GM19324 (cell line): ENCODE results near the gene GP1BB.

Source experiments
- ATAC-seq: cut with Tn5 transposase; IDR thresholded peaks from one replicate; pipeline ENCODE4 v1.9.1; 2021; ENCODE audit warnings: mild to moderate bottlenecking, moderate library complexity; ENCODE audit not compliant: unreplicated experiment, low FRiP score

GP1BB gene

DNA sequence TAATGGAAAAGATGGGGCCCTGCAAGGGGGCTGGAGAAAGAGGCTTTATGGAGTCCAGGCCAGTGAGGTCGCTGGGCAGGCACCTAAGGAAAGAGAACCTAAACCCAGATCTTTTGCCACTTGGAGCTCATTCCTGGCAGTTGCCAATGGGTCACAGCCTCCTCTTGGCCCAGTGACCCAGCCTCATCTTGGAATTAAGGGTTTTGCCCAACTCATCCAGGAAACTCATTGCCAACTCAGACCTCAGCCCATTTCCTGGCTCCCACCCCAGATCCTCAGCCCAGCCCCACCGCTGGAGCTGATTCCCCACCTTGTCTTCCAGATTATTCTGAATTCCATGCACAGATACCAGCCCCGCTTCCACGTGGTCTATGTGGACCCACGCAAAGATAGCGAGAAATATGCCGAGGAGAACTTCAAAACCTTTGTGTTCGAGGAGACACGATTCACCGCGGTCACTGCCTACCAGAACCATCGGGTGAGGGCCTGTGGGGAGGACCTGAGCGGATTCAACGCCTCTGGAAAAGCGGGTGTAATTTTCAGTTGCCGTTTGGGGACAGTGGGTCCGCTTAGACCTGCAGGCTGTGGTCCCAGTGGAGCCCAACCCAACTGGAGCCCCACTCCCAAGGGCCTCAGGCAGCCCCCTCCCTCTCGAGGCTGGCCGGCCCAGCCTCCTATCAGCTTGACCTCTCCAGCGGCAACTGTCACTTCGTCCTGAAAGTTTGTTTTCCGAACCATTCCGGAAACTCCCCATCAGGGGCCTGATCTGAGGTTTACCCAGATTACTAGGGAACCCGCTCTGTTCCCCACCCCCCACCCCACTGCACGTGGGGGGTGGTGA lies 41.5 kb downstream of the GP1BB start:
- ATAC-seq = no peak

DNA sequence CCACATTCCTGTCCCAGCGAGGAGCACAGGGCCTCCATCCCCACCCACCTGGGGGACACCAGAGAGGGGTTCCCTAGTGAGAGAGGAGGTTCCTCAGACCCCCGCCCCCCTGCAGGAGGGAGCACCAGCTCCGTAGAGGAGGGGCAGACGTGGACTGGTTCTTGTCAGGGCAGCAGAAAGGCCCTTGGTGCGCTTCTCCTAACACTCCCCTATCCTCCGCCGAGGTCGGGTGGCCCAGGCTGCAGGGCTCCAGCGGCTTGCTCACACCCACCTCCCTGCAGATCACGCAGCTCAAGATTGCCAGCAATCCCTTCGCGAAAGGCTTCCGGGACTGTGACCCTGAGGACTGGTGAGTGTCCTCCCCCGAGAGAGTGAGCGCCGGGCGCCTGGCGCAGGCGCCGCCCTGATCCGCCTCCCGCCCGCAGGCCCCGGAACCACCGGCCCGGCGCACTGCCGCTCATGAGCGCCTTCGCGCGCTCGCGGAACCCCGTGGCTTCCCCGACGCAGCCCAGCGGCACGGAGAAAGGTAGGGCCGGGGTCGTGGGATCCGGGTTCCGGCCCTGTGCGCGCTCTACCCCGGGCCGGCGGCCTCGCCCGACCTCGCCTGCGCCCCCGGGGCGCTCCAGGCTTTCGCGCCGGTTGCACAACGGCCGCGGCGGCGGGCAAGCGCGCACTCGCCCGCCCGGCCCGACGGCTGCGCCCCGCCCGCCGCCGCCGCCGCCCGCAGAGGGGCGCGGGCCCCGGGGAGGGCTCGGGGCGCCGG lies 42.3 kb downstream of the GP1BB start:
- ATAC-seq = no peak

DNA sequence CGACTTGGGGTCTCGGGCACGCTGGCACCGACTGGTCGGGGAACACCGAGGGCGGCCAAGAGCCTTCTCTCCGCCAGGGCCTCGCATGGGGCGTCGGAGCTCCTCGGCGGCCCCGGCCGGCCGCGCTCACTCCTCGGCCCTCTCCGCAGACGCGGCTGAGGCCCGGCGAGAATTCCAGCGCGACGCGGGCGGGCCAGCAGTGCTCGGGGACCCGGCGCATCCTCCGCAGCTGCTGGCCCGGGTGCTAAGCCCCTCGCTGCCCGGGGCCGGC lies 42.8 kb downstream of the GP1BB start:
- ATAC-seq = no peak

- no peak for ATAC-seq
Measured at GRCh38 chr22:19766511-19767426, 43.4 kb downstream of the GP1BB start.

GRCh38 chr22:19767427-19768341 lies 44.3 kb downstream of the GP1BB start:
- no peak for ATAC-seq

- ATAC-seq = no peak
Measured at GRCh38 chr22:19769393-19769715, 46.0 kb downstream of the GP1BB start.

DNA sequence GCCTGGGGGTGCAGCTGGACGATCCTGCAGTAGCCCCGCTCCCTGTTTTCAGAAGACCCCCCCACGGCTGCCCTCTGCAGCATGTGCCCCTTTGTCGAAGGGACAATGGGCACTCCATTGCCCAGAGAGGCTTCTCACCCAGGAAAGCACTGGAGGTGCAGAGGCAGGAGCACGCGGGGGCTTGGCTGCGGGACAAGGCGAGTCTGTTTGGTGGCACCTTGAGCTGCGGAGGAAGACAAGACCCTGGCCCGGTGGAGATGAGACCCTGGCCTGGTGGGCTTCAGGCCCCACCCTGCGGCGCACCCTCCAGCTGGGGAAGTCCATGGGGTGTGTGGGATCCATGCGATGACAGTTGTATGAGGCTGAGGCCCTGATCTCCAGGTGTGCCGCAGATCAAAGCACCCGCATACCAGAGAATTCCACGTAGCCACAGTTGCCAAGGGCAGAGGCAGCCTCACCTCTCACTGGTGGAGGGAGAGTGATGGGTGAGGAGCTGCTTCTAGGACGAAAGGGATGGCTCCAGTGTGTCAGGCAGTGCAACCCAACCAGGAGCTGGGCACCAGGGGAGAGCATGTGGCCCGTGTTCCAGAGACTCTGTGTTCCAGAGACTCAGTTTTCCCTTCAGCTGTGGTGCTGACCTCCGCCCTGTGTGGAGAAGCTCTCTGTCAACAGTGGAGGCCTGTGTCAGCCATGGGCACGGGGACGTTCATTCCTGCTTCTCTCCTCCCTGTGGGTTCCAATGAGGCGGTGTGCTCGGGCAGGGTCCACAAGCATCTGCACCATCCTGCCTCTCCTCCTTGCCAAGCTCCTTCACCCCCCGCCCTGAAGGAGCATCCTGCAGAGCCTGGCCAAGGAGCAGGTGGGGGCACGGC lies 47.2 kb downstream of the GP1BB start:
- no peak for ATAC-seq

DNA sequence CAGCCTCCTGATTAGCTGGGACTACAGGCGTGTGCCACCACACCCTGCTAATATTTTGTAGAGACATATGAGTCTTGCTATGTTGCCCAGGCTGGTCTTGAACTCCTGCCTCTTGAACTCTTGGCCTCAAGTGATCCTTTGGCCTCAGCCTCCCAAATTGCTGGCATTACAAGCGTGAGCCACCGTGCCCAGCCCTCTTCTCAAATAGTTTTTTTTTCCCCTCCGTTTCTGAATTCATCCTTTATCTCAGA lies 49.0 kb downstream of the GP1BB start:
- no peak for ATAC-seq

DNA sequence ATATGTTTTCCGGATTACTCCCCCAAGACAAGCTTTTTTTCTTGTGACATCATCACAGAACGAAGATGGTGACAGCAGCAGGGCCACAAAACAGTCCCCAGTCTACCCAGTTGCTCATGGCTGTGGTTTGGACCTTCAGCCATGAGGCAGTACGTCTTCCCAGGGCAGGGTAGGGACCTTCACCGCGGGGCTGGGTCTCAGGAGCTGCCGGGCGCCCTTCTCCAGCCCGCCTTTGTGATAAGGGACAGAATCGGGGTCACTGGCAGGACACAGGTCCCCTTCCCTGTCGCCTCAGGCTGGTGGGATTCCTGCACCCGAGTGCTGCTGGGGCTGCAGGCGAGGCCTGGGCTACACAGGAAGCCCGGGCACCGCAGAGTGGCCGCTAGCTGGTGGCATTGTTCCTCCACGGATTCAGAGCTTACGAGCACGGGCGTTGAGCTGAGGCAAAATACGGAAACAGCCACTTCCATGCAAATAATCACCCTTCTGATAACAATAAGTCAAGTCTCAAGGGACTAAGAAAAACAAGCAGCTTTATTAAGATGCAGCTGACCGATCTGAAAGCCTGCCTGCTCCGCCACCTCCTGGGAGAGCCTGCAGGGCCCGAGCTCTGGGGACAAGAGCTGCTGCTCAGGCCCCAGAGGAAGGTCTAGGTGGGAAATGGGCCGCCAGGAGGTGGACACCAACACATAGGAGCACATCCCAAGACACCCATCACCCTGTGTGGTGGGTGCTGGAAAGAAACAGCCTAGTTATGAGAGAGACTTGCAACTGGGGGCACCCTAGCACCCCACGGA lies 49.5 kb downstream of the GP1BB start:
- ATAC-seq = peak; percentile 68

DNA sequence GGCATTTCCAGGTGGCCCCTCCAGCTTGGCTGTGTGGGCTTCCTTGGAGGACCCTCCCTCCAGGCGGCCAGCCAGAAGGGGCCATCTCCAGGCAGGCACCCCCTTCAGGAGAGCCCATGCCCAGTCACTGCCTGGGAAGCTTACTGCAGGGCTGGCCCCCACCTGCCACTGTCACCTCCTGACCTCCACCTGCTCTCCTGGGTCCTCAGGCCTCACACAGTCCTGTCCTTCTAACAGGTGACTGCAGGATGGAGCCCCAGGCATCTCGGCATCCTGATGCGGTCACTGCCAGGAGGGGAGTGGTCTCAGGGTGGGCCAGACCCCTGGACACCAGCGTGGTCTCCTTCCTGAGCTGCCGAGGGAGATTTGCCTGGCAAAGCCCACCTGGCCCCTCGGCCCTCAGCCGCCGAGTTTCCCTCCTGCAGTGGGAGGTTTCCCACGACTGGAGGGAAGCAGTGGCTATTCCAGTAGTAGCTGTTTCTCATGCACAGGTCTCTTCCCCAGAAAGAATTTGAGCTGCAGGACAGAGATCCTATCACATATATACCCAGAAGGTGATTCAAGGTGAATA lies 50.2 kb downstream of the GP1BB start:
- no peak for ATAC-seq
